HEK293 (cell line): ENCODE results near the gene AVL9.
"Not testable (repeated sequence)": the region's sequence is repeated elsewhere in the genome, so short reads cannot be mapped to it uniquely, and the experiment has no call there.

Experiments
- CTCF ChIA-PET: fragments of 350-600 bp; formaldehyde crosslinking; extraction: SDS; loops from one replicate; lab custom pipeline; 2021; ENCODE audit warnings: antibody characterized with exemption; lab: Yijun Ruan, JAX
- POLR2A ChIA-PET: fragments of 300-600 bp; formaldehyde crosslinking; extraction: SDS; loops from one replicate; lab custom pipeline; 2020; ENCODE audit warnings: antibody characterized with exemption, inconsistent platforms; lab: Yijun Ruan, JAX
- H3K27ac ChIP-seq: fragments of 200-500 bp; sonication (Bioruptor generic); 2 replicates; pipeline ENCODE4 v1.5.1; 2014; ENCODE audit warnings: low read depth, low read length, control low read depth, inconsistent platforms; ENCODE audit errors: extremely low read depth
- H3K36me3 ChIP-seq, 2 experiments: fragments of 200-500 bp in 1 of 2; sonication (Bioruptor generic) in 1 of 2; 1 replicate in 1 of 2; 2 replicates in 1 of 2; pipeline ENCODE4 v1.5.1; 2014 to 2017; ENCODE audit warnings: inconsistent platforms in 2 of 2, low read length in 2 of 2; ENCODE audit not compliant: control insufficient read depth in 2 of 2, insufficient read depth in 1 of 2
- H3K4me1 ChIP-seq: fragments of 200-500 bp; sonication (Bioruptor generic); 2 replicates; pipeline ENCODE4 v1.5.1; 2014; ENCODE audit warnings: mild to moderate bottlenecking, low read length, inconsistent platforms; ENCODE audit not compliant: control insufficient read depth, insufficient read depth
- H3K4me3 ChIP-seq: 2 replicates; pipeline ENCODE4 v1.5.1; 2011; ENCODE audit warnings: low read depth, mild to moderate bottlenecking, control low read depth, low read length, moderate library complexity
- H3K9me3 ChIP-seq: fragments of 200-500 bp; sonication (Bioruptor generic); 2 replicates; pipeline ENCODE4 v1.5.1; 2014; ENCODE audit warnings: low read depth, low read length, inconsistent platforms; ENCODE audit not compliant: control insufficient read depth, insufficient read depth
- GLI2 ChIP-seq: fragments of 450-650 bp; formaldehyde crosslinking; IDR thresholded peaks from 2 replicates; pipeline ENCODE4; 2017; ENCODE audit warnings: missing biosample characterization, missing genetic modification characterization, low read depth, borderline replicate concordance
- GLIS1 ChIP-seq: fragments of 450-650 bp; formaldehyde crosslinking; IDR thresholded peaks from 2 replicates; pipeline ENCODE4 v1.5.1; 2016; ENCODE audit warnings: missing biosample characterization, missing genetic modification characterization
- KLF16 ChIP-seq: fragments of 450-650 bp; formaldehyde crosslinking; IDR thresholded peaks from 2 replicates; pipeline ENCODE4 v1.5.1; 2017; ENCODE audit warnings: missing biosample characterization, missing genetic modification characterization
- ZFP69B ChIP-seq: fragments of 450-650 bp; formaldehyde crosslinking; IDR thresholded peaks from 2 replicates; pipeline ENCODE4 v1.5.1; 2016; ENCODE audit warnings: missing biosample characterization, missing genetic modification characterization
- ZIC2 ChIP-seq: fragments of 450-650 bp; formaldehyde crosslinking; IDR thresholded peaks from 2 replicates; pipeline ENCODE4 v1.5.1; 2016; ENCODE audit warnings: missing biosample characterization, missing genetic modification characterization
- ZNF16 ChIP-seq: fragments of 450-650 bp; formaldehyde crosslinking; IDR thresholded peaks from 2 replicates; pipeline ENCODE4 v1.5.1; 2016; ENCODE audit warnings: low read depth, missing biosample characterization, missing genetic modification characterization
- ZNF214 ChIP-seq: fragments of 450-650 bp; formaldehyde crosslinking; IDR thresholded peaks from 2 replicates; pipeline ENCODE4 v1.5.1; 2017; ENCODE audit warnings: missing biosample characterization, mild to moderate bottlenecking, missing genetic modification characterization, borderline replicate concordance
- ZNF239 ChIP-seq: fragments of 450-650 bp; formaldehyde crosslinking; IDR thresholded peaks from 2 replicates; pipeline ENCODE4 v1.5.1; 2016; ENCODE audit warnings: missing biosample characterization, missing genetic modification characterization
- ZNF423 ChIP-seq: fragments of 450-650 bp; formaldehyde crosslinking; IDR thresholded peaks from 2 replicates; pipeline ENCODE4 v1.5.1; 2016; ENCODE audit warnings: missing biosample characterization, missing genetic modification characterization
- ZNF558 ChIP-seq: fragments of 450-650 bp; formaldehyde crosslinking; IDR thresholded peaks from 2 replicates; pipeline ENCODE4 v1.5.1; 2016; ENCODE audit warnings: missing biosample characterization, missing genetic modification characterization
- ZNF610 ChIP-seq: fragments of 450-650 bp; formaldehyde crosslinking; IDR thresholded peaks from 2 replicates; pipeline ENCODE4 v1.5.1; 2016; ENCODE audit warnings: missing biosample characterization, missing genetic modification characterization, borderline replicate concordance
- ZSCAN23 ChIP-seq: fragments of 450-650 bp; formaldehyde crosslinking; IDR thresholded peaks from 2 replicates; pipeline ENCODE4 v1.5.1; 2016; ENCODE audit warnings: missing biosample characterization, missing genetic modification characterization
- TF ChIP-seq, protein P1 (sequence below): fragments of 450-650 bp; formaldehyde crosslinking; IDR thresholded peaks from 2 replicates; pipeline ENCODE4 v1.5.1; 2017; ENCODE audit warnings: missing biosample characterization, missing genetic modification characterization
- TF ChIP-seq, protein P2 (sequence below): fragments of 450-650 bp; formaldehyde crosslinking; IDR thresholded peaks from 2 replicates; pipeline ENCODE4 v1.5.1; 2016; ENCODE audit warnings: missing biosample characterization, missing genetic modification characterization, borderline replicate concordance
- TF ChIP-seq, protein P3 (sequence below): fragments of 450-650 bp; formaldehyde crosslinking; IDR thresholded peaks from 2 replicates; pipeline ENCODE4 v1.5.1; 2016; ENCODE audit warnings: missing biosample characterization, missing genetic modification characterization

Gene AVL9

DNA sequence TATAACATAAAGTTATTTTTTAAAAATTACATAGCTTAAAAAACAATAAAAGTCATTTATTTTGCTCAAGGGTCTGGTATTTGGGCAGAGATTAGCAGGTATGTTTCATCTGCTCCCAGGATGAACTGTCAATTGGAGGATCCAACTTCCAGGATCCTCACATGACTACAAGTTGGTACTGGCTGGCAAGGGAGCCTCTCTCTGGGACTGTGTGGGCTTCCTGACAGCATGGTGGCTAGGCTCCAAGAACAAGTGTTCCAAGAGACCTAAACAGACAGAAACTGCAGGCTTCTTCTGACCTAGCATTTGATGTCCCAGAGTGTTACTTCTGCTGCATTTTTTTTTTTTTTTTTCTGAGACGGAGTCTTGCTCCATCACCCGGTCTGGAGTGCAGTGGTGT is 107.2 kb downstream of the AVL9 start (continued):
- TF ChIP-seq, protein P1, sequence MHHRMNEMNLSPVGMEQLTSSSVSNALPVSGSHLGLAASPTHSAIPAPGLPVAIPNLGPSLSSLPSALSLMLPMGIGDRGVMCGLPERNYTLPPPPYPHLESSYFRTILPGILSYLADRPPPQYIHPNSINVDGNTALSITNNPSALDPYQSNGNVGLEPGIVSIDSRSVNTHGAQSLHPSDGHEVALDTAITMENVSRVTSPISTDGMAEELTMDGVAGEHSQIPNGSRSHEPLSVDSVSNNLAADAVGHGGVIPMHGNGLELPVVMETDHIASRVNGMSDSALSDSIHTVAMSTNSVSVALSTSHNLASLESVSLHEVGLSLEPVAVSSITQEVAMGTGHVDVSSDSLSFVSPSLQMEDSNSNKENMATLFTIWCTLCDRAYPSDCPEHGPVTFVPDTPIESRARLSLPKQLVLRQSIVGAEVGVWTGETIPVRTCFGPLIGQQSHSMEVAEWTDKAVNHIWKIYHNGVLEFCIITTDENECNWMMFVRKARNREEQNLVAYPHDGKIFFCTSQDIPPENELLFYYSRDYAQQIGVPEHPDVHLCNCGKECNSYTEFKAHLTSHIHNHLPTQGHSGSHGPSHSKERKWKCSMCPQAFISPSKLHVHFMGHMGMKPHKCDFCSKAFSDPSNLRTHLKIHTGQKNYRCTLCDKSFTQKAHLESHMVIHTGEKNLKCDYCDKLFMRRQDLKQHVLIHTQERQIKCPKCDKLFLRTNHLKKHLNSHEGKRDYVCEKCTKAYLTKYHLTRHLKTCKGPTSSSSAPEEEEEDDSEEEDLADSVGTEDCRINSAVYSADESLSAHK (tag by site-specific recombination) = no peak
- TF ChIP-seq GLIS1 (tag by site-specific recombination) (no peak), ZNF423 (tag by site-specific recombination) (no peak)
- TF ChIP-seq, protein P2, sequence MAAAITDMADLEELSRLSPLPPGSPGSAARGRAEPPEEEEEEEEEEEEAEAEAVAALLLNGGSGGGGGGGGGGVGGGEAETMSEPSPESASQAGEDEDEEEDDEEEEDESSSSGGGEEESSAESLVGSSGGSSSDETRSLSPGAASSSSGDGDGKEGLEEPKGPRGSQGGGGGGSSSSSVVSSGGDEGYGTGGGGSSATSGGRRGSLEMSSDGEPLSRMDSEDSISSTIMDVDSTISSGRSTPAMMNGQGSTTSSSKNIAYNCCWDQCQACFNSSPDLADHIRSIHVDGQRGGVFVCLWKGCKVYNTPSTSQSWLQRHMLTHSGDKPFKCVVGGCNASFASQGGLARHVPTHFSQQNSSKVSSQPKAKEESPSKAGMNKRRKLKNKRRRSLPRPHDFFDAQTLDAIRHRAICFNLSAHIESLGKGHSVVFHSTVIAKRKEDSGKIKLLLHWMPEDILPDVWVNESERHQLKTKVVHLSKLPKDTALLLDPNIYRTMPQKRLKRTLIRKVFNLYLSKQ (tag by site-specific recombination) = no peak

DNA sequence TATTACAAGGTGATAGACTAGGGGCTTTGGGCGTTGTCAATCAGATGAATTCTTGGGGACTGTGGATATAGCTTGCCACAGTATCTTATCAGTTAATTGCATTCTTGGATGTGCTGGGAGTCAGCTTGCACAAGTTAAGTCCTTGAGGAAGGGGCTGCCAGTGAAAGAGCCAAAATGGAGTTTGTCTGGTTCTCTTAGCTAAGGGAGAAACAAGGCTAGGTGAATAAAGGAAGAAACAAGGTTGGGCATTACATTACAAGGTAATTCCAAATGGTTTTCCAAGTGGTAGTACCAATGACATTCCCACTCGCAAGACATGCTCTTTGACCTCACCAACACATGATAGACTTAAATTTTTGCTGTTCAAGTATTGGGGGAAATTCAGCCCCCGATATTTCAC is 108.2 kb downstream of the AVL9 start:
- H3K4me3 ChIP-seq, H3K9me3 ChIP-seq, CTCF ChIA-PET, H3K27ac ChIP-seq, H3K36me3 ChIP-seq, POLR2A ChIA-PET, H3K4me1 ChIP-seq: not testable (repeated sequence)

DNA sequence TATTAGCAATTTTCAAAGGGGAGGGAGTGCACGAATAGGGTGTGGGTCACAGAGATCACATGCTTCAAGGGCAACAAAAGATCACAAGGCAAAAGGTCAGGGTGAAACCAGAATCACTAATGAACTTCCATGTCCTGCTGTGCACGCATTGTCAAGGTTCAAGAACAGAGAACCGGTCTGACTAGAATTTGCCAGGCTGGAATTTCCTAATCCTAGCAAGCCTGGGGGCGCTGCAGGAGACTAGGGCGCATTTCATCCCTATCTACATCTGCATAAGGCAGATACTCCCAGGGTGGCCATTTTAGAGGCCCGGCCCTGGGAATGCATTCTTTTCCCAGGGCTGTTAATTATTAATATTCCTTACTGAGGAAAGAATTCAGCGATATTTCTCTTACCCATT is 108.8 kb downstream of the AVL9 start:
- POLR2A ChIA-PET, H3K36me3 ChIP-seq, H3K4me3 ChIP-seq, CTCF ChIA-PET, H3K27ac ChIP-seq, H3K9me3 ChIP-seq, H3K4me1 ChIP-seq: not testable (repeated sequence)

DNA sequence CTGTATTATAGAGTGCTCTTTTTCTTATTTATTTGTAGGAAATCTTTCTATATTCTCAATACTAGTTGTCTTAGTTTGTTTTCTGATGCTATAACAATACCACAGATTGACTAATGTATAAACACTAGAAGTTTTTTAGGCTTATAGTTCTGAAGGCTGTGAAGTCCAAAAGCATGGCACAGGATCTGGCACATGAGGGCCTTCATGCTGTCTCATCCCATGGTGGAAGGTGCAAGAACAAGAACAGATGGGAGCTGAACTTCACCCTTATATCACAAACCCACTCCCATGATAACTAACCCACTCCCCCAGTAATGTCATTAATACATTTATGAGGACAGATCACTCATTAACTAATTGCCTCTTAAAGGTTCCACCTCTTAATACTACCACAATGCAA is 109.7 kb downstream of the AVL9 start:
- TF ChIP-seq, protein P3, sequence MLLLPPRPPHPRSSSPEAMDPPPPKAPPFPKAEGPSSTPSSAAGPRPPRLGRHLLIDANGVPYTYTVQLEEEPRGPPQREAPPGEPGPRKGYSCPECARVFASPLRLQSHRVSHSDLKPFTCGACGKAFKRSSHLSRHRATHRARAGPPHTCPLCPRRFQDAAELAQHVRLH (tag by site-specific recombination) = no peak
- TF ChIP-seq ZNF558 (no peak), ZNF239 (tag by site-specific recombination) (no peak), ZIC2 (tag by site-specific recombination) (no peak), ZNF214 (no peak), KLF16 (tag by site-specific recombination) (no peak), GLI2 (tag by site-specific recombination) (no peak), ZSCAN23 (tag by site-specific recombination) (no peak), ZFP69B (tag by site-specific recombination) (no peak), ZNF610 (tag by site-specific recombination) (no peak), ZNF16 (tag by site-specific recombination) (no peak)
- Histone ChIP-seq H3K9me3 (no peaks in the 10 kb centered on the region), H3K4me3 (no peak overlapping the region), H3K4me1 (no peaks in the 10 kb centered on the region), H3K27ac (no peak overlapping the region), H3K36me3 (no peaks in the 10 kb centered on the region)
- ChIA-PET CTCF (no interaction called here), POLR2A (no interaction called here)
